A204.1 (cell line): ENCODE data around the gene BRI3BP.
"Not testable (repeated sequence)": the region's sequence is repeated elsewhere in the genome, so short reads cannot be mapped to it uniquely, and the experiment has no call there.

Experiments used
- FAIRE-seq: peaks from 2 replicates; lab custom pipeline; 2012; peaks lifted over from hg19 to GRCh38; lab: Jason Lieb, UNC

Gene BRI3BP

GRCh38 chr12:125069616-125070015, 76.2 kb downstream of the BRI3BP start:
- no peak for FAIRE-seq

GRCh38 chr12:125070112-125070511, 76.7 kb downstream of the BRI3BP start:
- no peak for FAIRE-seq

GRCh38 chr12:125070661-125071390, 77.4 kb downstream of the BRI3BP start:
- no peak for FAIRE-seq

- no peak for FAIRE-seq
Measured at GRCh38 chr12:125071456-125071855, 78.0 kb downstream of the BRI3BP start.

- FAIRE-seq = no peak
Measured at GRCh38 chr12:125072496-125072895, 79.1 kb downstream of the BRI3BP start.

GRCh38 chr12:125074294-125074693, 80.8 kb downstream of the BRI3BP start:
- not testable (repeated sequence) for FAIRE-seq

- no peak for FAIRE-seq
Measured at GRCh38 chr12:125076103-125076502, 82.7 kb downstream of the BRI3BP start.

GRCh38 chr12:125079084-125079483, 85.6 kb downstream of the BRI3BP start:
- FAIRE-seq = no peak

- no peak for FAIRE-seq
Measured at GRCh38 chr12:125079648-125080645, 86.5 kb downstream of the BRI3BP start.
